SK-N-MC (cell line): ENCODE results near the gene SLC5A11.

Experiments
- DNase-seq: peaks from one replicate; pipeline ENCODE4 v3.0.0-alpha.2; 2011; ENCODE audit warnings: low read depth, low spot score
- H3K27ac ChIP-seq: fragments of 200-600 bp; sonication (generic); 2 replicates; pipeline ENCODE4 v1.5.1; 2016; ENCODE audit warnings: mixed run types
- H3K36me3 ChIP-seq: fragments of 200-600 bp; sonication (generic); 2 replicates; pipeline ENCODE4 v1.6.1; 2017; ENCODE audit warnings: antibody characterized with exemption, low read length, mixed read lengths; ENCODE audit not compliant: insufficient read depth
- H3K4me3 ChIP-seq: fragments of 200-600 bp; sonication (generic); 2 replicates; pipeline ENCODE4 v1.5.1; 2016
- H3K9ac ChIP-seq: fragments of 200-600 bp; sonication (generic); 2 replicates; pipeline ENCODE4 v1.8.0; 2017; ENCODE audit warnings: mixed run types, mixed read lengths; ENCODE audit not compliant: insufficient read length
- H3K9me3 ChIP-seq: fragments of 200-600 bp; sonication (generic); 2 replicates; pipeline ENCODE4 v1.6.1; 2017; ENCODE audit warnings: low read depth, mild to moderate bottlenecking, antibody characterized with exemption, low read length, moderate library complexity, mixed read lengths
- EZH2 ChIP-seq: fragments of 200-600 bp; sonication (generic); IDR thresholded peaks from one replicate; pipeline ENCODE4 v1.6.1; 2017; ENCODE audit warnings: antibody characterized with exemption
- FOXP2 ChIP-seq: optimal IDR thresholded peaks from 2 replicates; pipeline ENCODE3; 2011; ENCODE audit warnings: mild to moderate bottlenecking, moderate library complexity; ENCODE audit not compliant: insufficient read depth; ENCODE audit errors: extremely low read length, control extremely low read depth
- POLR2AphosphoS5 ChIP-seq: IDR thresholded peaks from 2 replicates; pipeline ENCODE4 v1.6.1; 2012; ENCODE audit warnings: mild to moderate bottlenecking, low read depth, low read length, borderline replicate concordance

SLC5A11 gene

GRCh38 chr16:24953721-24954120, 108.0 kb downstream of the SLC5A11 start:
- no peak for DNase-seq
- Histone ChIP-seq H3K36me3 (peaks cover 51% of the 10 kb centered on the region), H3K9ac (no peak overlapping the region), H3K4me3 (no peak overlapping the region), H3K9me3 (no peaks in the 10 kb centered on the region), H3K27ac (no peak overlapping the region)
- TF ChIP-seq POLR2AphosphoS5 (no peak), EZH2 (no peak), FOXP2 (no peak)

DNA sequence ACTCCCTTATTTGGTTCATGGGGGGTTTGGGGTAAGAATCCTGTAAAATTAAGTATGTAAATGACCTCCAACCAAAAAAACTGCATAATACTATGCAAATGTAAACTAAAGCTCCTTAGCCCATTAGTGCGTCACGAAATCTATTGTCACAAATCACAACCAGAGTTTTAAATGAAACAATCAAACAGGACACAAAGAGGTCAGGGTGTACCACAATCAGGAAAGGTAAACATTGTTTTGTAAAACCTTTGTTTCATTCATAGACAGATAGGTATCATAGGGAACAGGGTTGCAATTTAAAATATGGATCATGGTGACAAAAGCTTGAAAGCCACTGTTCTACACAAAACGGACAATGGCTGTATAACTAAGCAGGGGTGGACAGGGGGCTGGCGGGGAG, 108.4 kb downstream of the SLC5A11 start:
- H3K27ac ChIP-seq: no peak overlapping the region
- DNase-seq: no peak
- peaks cover 53% of the 10 kb centered on the region for H3K36me3 ChIP-seq
- H3K9me3 ChIP-seq: no peaks in the 10 kb centered on the region
- H3K4me3 ChIP-seq: no peak overlapping the region
- no peak overlapping the region for H3K9ac ChIP-seq
- no peak for TF ChIP-seq POLR2AphosphoS5
- TF ChIP-seq EZH2: no peak
- TF ChIP-seq FOXP2: no peak

DNA sequence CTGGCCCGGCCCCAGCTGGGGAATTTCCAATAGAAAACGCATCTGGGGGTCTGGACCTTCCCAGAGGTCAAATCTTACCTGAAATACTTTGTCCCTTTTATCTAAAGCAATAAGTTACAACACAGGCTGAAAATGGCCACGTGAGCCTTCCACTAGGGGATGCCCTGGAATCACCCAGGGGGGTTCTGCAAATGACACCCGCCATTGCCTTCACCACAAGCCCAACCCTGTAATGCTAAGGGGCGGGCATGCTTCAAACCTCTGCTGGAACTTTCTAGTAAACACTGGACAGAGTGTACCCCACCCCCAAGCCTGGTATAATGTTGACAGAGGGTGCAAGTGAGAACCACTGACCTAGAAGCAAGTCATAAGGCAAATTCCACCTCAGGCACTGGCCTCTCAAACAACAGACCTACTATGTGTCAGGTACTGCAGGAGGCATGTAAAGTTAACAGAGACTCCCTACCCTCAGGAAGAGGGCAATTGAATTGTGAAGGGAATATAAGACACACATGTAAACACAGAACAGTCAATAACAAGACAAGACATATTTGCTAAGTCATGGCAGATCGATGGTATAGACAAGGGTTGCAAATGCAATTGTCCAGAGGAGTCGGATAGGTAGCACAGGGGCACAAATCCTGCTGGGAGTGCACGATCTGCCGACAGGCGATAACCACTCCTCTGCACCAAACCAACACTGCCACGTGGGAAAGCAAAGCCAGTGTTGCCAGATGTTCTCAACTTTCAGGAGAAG, 110.4 kb downstream of the SLC5A11 start:
- Histone ChIP-seq H3K4me3 (no peak overlapping the region), H3K9me3 (no peaks in the 10 kb centered on the region), H3K9ac (no peak overlapping the region), H3K27ac (no peak overlapping the region), H3K36me3 (peaks cover 52% of the 10 kb centered on the region)
- no peak for TF ChIP-seq EZH2
- no peak for DNase-seq

DNA sequence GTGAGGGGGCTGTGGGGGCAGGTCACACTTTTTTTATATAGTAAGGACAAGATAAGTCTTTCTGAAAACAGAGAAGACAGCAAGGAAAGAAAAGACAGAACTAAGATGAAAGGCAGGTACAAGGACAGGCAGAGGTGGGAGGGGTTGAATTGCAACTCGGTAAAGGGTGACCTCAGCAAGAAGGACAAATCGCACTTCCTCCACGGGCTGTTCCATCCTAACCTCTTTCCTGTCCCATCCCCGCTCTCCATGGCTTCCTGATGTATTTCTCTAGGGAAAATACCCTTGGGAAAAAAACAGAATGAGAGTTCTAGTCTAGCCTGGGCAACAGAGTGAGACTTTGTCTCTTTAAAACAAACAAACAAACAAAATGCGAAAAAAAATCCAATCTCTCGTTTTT, 112.1 kb downstream of the SLC5A11 start:
- H3K9me3 ChIP-seq: no peaks in the 10 kb centered on the region
- no peak for TF ChIP-seq FOXP2
- TF ChIP-seq EZH2: no peak
- no peak for TF ChIP-seq POLR2AphosphoS5
- H3K9ac ChIP-seq: no peak overlapping the region
- DNase-seq: no peak
- peaks cover 53% of the 10 kb centered on the region for H3K36me3 ChIP-seq
- no peak overlapping the region for H3K4me3 ChIP-seq
- H3K27ac ChIP-seq: no peak overlapping the region
